ENCODE data around the gene NKX3-2.

The NKX3-2 gene

DNA sequence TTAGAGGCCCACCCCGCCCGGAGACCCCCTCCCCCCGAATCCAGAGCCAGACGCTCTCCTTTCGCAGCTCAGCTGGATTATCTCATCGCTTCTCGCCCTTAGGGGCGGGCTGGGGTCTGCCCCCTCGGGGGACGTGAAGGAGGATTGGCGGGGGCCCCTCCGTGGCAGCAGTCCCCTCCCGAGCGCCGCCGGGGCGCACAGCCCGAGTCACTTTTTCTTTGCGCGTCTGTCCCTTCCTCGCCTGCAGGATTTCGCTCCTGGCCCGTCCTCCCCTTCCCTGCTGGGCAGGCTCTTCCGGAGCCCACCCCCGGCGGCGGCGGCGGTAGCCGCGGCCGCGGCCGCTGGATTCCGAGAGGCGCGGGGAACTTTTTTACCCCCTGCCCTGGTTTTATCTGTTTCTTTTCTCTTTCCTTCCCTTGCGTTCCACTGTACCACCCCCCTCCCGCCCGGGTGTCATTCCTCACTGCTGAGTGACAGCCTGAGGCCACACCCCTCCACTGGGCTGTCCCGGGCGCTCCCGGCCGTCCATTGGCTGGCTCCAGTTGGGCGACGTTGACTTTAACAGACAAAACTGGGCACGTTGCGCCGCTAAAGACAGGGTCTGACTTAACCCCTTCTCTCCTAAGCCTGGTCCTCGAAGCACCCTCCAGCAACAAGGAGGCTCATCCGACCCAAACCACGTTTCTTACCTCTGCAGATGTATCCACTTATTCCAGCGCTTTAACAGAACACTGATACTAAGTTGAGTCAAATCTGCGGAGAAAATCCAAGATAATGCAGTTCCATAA is 492 bp upstream of the NKX3-2 start:
- DNase-seq = no peak

DNA sequence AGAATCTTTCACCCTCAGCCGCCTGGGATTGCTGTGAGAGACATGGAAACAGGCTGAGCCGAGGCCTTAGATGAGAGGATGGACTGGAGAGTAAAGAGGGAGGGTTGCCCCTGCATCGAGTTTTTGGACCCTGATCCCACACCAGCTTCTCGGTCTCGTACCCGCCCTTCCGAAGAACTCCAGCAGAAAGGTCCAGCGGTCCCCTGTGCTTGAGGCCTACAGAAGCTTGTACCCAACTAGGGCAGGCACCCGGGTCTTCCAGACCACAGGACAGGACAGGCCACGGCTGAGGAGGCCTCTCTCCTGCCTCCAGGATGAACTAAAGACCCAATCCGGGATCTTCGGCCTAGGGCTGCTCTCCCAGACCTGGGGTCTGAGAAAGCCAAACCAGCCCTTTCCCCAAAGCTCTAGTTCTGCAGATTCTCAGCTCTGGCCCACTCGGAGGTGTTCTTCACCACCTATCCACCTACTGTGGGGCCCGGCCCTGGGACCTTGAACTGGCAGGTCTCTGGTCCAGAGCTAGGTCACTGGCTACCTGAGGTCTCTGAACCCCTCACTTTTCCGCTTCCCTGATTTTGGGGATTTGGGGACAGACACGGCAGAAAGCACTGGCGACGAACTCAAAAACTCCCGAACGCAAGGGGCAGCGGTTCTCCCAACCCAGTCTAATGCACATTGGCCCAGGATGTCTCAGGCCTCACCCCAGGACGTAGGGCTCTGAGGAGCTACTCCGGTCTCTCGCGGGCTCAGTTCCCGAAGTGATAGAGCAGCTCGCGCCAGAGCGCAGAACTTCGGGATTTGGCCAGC is 1.1 kb downstream of the NKX3-2 start:
- no peak for DNase-seq

DNA sequence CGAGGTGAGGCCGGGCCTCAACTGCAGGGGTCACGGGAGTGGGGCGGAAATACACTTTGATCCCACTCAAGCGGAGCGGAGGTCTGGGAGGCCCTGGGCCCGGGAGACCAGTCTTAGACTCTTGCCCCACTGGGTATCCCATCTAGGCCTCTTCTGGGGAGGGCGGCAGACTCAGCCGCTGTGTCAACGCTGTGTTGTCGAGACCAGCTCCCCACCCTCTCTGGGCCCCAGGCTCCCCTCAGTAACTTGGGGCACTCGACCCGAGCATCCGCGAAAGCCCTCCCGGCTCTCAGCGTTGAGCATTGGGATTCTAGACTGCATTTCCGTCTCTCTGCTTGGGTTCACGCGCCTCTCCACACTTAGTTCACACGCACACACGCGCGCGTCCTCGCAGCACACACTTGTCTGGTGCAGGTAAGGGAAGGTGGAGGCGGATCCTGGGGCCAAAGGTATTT is 1.7 kb downstream of the NKX3-2 start:
- no peak for DNase-seq

DNA sequence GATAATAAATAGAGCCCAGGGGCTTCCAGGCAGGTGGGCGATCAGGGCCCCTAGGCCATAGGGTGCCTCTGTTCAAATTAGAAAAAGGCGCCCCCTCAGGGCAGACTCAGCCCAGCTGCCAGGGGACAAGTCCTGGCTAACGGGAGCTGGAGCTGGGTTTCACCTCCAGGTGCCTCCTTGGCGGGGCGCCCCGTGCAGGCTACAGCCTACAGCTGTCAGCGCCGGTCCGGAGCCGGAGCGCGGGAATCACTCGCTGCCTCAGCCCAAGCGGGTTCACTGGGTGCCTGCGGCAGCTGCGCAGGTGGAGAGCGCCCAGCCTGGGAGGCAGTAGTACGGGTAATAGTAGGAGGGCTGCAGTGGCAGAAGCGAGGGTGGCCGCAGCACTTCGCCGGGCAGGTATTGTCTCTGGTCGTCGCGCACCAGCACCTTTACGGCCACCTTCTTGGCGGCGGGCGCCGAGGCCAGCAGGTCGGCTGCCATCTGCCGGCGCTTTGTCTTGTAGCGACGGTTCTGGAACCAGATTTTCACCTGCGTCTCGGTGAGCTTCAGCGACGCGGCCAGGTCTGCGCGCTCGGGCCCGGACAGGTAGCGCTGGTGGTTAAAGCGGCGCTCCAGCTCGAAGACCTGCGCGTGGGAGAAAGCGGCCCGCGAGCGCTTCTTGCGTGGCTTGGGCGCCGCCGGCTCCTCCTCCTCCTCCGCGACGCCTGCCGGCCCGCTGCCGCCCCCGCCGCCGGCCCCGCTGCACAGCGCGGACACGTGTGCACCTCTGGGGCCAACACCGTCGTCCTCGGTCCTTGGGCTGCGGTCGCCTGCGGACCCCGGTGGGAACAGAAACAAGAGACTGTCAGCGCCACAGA is 2.4 kb downstream of the NKX3-2 start:
- no peak for DNase-seq

DNA sequence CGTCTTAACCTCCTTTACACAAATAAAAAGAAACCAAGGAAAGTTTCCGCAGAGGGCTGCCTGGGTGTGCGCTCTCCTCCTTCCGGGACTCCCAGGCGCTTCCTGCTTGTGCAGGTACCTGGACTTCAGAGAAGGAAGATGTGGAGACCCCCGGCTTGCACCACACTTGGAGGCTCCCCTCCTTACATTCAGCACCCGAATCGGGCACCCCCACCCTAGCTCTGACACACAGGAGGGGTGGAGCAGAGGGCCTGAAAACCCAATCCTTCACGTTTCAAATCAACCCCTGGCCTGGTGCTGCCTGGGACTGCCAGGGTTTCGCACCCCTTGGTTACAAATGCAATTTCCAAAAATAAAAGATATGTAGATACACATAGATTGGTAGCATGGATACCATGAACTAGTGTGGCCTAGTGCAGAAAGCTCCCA is 3.1 kb downstream of the NKX3-2 start:
- no peak for DNase-seq

- no peak for DNase-seq
Observed at GRCh38 chr4:13540446-13541175, 3.7 kb downstream of the NKX3-2 start.

DNA sequence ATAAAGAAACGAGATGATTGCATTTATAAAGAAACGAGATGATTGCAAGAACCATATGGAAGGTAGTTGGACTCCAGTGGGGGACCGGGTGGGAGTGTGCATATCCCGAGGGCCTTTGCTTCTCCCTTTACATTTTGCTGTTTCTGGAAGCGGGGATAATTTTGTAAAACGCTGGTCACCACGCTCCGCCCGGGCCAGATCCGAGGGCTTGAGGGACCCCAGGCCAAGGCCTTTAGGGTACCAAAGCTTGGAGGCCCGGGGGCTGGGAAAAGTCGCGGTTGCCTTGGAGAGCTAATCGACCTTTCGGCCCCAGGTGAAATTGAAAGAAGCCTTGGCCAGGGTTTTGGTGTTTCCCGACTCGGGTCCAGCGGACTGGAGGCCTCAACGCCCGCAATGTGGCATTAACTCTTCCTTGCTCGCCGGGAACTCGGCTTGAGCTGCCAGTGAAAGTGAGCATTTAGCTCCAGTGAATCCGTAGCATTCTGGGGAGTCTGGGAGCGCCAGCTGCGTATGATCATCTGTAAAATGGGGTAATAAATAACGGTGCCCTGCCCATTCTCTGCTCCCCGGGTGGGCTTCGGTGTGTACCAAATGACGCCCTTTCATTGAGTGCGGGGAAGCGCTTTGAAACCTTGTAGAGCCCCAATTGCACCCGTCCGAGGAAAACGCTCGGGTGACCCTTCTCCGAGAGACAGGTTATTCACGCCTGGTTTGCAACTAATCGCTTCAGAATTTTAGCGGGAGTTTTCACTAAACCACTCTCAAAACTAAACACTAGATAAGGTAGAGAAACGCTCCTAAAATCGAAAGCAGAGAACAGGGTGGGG is 4.5 kb downstream of the NKX3-2 start:
- no peak for DNase-seq

GRCh38 chr4:13539047-13539618 is 5.2 kb downstream of the NKX3-2 start:
- DNase-seq = no peak

GRCh38 chr4:13538427-13538973 is 5.8 kb downstream of the NKX3-2 start:
- DNase-seq = no peak

GRCh38 chr4:13537832-13538177 is 6.5 kb downstream of the NKX3-2 start:
- DNase-seq = no peak

DNA sequence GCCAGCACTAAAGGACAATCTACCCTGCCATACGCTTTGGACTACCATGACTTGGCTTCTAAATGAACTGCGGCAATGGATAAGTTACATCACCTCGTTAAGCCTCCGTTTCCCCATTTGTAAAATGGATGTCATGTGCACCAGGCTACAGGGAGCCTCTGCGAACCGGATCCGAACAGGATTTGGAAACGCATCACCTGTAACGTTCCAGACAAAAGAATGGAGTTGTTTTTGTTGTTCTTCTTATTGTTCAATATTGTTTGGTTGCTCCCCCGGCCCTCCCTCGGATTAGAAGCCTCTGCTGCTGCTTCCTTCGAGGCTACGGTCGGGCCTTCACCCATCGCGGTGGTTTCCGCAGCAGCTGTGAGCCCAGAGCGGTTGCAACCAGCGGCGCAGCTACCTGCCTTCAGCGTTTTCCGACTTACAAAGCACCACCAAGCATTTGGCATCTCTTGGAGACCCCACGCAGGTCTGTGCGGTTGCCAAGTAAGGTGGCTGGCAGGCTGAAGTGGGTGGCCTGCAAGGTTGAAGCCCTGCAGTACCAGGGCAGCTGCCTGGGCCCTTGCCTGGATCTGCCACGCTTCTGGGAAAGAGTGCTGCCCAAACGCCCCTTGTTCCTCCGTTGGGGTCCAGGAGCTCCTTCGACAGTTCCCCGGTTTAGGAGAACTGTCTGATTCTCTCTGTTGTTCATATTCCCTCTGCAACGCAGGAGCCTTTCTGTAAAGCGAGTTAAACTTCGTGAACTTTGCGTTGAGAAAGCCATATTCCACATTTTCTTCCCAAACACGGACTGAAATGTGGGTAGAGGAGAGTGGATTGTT is 7.1 kb downstream of the NKX3-2 start:
- DNase-seq = no peak

GRCh38 chr4:13536607-13537006 is 7.7 kb downstream of the NKX3-2 start:
- DNase-seq = no peak

DNA sequence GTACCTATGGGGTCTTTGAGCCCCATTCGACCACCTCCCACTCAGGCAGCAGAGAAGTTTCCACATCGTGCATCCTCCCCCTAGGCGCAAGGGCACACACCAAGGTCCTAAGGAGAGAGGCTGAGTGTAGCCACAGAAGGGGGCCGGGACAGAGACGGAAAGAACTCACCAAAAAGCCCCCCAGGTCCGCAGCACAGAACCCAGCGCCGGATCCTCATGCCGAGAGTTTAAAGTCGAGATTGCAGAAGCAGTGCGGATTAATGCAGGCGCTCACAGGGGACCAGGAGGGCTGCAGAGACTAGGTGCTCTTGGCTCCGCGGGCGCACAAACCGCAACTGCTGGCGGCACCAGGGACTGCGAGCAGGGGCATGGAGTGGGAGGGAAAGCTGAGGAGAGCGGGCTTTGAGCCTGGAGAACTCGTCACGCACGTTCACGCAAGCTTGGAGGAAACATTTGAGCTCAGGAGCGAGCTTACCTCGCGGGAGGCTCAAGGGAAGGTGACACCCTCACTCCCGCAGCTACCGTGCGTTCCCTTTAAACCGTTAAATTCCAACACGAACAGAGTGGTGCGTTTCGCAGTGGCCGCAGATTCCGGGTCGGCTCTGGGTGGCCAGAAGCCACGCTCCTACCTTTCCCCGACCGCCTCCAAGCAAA is 8.5 kb downstream of the NKX3-2 start:
- no peak for DNase-seq

DNA sequence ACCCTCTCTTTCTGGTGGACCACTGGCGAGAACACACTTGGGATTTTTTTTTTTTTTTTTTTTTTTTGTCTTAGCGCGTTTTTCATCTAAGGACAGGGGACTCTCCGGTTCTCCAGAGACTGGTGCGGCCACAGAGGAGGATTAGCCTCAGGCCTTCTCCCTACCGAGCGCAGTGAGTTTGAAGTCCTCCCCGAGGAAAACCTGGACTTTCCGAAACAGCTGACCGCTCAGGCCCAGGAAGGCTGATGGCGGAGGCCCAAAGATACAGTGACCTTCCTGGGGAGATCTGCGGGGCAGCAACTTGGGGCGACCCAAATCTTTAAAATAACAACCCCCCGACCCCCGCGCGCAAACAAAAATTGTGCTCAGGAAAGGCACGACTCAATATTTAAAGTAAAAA is 9.2 kb downstream of the NKX3-2 start:
- DNase-seq = no peak

DNA sequence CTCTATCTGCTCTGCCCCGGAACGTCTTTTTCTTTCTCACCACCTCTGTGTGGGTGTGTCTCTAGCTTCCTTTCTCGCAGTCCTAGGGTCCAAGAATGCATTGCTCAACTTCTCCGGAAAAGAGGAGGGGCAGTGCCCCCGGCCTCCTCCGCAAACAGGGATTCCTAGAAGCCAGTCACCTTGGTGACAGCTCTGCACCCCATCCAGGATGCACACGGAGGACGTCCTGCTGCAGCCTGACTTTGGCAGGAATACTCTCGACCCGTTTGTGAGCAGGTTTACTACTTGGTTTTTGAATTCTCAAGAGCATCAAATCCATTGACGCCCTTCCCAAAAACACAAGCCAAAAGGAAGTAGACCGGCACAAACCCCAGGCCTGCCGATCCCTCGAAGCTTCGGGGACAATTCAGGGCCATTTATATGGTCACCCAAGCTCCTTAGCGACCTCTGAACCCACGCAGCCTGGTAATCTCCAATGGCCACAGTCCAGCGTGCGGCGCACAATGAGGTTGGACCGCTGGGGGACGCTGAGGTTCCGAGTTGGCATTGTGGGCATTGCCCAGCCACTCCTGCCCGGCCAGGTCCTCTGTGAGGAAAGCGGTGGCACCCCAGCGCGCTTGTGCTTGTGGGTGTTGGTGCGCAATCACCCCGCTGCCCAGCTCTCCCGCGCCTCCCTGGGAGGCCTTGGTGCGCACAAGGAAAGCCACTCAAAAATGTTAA is 9.8 kb downstream of the NKX3-2 start:
- DNase-seq = no peak

- no peak for DNase-seq
Observed at GRCh38 chr4:13533670-13534343, 10.5 kb downstream of the NKX3-2 start.

DNA sequence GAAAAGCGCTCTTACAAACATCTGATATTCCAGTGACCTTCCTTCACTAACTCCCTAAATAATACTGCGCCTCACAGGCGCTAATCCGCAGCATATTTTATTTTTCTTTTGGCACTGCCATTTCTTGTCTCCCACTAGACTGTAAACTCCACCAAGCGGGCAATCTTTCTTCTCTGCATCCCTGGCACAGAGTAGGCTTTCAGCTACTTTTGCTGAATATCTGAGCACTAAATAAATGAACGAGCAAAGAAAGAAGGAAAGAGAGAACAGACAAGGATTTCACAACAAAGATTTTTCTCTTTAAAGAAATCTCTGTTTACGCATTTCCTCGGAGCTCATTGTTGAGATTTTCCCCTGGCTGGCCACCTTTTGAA is 12.7 kb downstream of the NKX3-2 start:
- no peak for DNase-seq
